GM21529 (cell line): ENCODE measurements around the gene PTS.

Experiments used
- ATAC-seq: cut with Tn5 transposase; IDR thresholded peaks from one replicate; pipeline ENCODE4 v1.9.1; 2021; ENCODE audit not compliant: unreplicated experiment

PTS gene

GRCh38 chr11:112221274-112221835 is 4.9 kb upstream of the PTS start:
- ATAC-seq = no peak

GRCh38 chr11:112222303-112222702 is 3.9 kb upstream of the PTS start:
- no peak for ATAC-seq

DNA sequence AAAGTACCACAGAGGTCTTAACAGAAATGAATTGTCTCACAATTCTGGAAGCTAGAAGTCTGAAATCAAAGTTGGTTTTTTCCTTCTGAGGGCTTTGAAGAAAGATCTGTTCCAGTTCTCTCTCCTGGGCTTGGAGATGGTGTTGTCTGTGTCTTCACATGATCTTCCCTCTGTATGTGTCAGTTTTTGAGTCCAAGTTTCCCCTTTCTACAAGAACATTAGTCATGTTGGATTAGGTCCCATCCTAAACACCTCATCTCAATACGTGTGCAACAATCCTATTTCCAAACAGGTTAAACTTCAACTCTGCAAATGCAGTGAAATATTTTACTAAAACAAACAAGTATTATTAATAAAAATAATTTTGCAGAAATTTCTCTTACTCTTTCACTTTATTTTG is 3.1 kb upstream of the PTS start:
- no peak for ATAC-seq

- no peak for ATAC-seq
Measured at GRCh38 chr11:112223754-112224532, 2.3 kb upstream of the PTS start.

DNA sequence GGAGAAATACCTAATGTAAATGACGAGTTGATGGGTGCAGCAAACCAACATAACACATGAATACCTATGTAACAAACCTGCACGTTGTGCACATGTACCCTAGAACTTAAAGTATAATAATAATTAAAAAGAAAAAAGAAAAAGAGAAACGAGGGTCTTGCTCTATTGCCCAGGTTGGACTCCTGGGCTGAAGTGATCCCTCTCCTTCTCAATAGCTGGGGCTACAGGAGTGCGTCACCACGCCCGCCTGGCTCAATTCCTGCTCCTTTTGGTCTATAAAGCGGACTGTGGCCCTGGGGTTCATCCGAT is 521 bp upstream of the PTS start:
- ATAC-seq = no peak

- ATAC-seq = peak; percentile 53
Measured at GRCh38 chr11:112226831-112227401, 688 bp downstream of the PTS start.

DNA sequence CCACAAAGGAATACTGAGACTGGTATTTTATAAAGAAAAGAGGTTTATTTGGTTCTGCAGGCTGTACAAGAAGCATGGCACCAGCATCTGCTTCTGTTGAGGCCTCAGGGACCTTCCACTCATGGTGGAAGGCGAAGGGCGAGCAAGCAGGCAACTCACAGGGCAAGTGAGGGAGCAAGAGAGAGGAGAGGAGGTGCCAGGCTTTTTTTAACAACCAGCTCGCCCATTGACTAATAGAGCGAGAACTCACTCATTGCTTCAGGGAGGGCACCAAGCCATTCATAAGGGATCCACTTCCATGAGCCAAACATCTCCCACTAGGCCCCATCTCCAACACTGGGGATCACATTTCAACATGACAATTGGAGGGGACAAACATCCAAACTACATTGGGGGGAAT is 1.2 kb downstream of the PTS start:
- no peak for ATAC-seq

DNA sequence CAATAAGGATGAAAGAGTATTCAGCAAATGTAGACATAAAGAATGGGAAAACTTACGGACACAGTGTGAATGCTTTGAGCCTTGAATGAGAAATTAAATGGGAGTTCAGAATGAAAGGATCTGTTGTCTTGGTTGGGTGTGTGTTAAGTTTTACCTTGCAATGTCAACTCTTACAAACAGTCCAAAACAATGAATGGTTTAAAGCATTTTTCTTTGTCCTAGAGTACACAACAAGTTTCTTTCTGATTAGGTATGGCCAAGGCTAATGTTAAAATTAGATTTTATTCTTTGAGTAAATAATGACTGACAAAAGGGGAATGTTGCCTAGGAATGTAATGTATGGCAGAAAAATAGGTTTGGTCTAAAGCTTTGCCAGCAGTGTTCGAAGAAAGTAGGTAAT is 2.5 kb downstream of the PTS start:
- ATAC-seq = no peak

- ATAC-seq = no peak
Measured at GRCh38 chr11:112229159-112229558, 2.9 kb downstream of the PTS start.

DNA sequence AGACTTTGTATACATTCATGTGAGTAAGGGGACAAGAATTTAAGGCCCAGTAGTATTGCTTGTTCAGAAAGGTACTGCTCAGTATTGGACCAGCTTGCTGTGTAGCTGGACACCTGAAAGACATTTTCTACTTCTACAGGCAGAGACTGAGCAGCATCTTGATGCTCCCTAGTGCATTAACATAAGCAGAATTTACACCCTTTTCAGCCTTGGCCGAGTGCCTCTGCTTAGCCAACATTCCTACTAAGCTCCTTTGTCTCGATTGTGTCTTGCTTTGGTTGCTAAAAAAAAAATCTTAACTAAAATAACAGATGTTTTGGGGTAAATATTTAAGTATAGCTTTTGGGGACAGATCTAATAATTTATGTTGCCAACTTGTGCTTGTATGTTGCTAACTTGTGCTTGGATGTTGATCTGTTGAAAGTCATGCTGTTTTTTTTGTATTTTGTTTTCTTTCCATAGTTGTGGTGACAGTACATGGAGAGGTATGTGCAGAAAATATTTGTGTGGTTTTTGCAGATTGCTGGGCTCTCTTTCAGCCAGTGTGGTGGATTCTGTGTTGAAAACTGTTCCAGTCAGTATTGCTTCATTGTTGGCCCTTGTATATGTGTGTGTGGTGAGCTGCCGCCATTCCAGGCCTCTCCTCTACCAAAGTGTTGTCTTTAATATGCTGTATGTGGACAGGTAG is 3.7 kb downstream of the PTS start:
- no peak for ATAC-seq

DNA sequence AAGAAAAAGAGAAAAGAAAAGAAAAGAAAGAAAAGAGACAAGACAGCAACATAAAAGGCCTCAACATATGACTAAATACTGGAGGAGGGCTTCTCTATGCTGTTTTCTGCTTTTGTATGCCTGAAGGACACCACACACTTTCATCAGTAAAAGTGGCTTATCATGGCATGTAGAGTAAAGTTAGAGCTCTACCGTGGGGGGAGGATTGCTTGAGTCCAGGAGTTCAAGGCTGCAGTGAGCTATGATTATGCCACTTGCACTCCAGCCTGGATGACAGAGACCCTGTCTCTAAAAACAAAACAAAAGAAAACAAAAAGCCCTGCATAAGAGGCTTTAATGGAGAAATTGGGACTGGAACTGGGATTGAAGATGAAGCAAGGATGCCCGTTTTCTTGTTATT is 5.7 kb downstream of the PTS start:
- no peak for ATAC-seq

GRCh38 chr11:112235750-112236390 is 9.6 kb downstream of the PTS start:
- peak; percentile 57 for ATAC-seq

DNA sequence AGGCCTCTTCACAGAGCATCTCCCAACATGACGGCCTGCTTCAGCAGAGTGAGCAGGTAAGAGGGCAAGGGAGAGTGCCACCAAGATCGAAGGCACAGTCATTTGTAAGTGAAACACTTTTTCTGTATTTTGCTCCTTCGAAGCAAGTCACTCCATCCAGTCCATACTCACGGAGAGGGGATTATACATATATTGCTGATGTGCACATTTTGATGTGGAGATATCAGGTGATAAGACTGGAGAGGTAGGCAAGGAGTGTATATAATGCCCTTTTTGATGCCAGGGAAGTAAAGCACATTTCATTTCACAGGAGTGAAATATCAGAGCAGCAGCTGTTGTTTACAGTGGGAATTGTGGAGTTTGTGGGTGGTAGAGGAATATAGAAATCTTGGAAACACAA is 11.2 kb downstream of the PTS start:
- ATAC-seq = no peak

- ATAC-seq = no peak
Measured at GRCh38 chr11:112238041-112238440, 11.8 kb downstream of the PTS start.

GRCh38 chr11:112241486-112241885 is 15.3 kb downstream of the PTS start:
- no peak for ATAC-seq

DNA sequence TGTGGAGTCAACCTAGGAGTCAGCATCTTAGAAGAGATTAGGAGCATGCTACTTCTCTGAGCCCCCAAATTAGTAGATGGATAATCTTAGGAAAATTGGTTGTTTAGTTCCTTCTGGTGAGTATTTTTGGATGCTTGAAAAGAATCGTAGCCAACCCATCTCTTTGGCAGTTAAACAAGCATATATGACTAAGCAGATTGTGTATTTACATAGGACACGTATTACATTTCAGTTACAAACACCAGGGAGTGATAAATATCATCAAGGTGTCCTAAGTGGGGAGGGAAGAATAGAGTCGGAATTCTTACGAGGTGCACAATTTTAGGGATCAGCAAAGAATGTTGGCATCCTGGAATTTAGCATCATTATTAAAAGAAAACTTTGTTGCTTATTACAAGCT is 21.0 kb downstream of the PTS start:
- ATAC-seq = no peak

DNA sequence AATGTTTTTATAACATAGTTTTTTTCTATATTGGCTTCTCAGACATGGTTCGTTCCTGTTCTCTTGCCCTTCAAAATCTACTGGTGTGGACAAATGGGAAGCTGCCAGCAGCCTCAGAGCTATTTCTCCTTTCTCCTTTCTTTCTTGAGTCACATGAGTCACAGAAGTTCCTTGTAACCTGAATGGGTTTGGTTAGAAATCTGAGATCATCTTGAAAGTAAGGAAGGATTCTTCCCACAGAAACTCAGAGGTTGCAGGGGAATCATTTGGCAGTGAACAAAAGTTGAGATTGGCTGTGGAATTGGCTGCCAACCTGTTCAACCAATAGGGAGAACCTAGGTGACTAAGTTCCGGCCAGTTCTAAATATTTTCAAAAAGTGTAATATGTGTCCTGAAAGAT is 22.0 kb downstream of the PTS start:
- ATAC-seq = no peak

DNA sequence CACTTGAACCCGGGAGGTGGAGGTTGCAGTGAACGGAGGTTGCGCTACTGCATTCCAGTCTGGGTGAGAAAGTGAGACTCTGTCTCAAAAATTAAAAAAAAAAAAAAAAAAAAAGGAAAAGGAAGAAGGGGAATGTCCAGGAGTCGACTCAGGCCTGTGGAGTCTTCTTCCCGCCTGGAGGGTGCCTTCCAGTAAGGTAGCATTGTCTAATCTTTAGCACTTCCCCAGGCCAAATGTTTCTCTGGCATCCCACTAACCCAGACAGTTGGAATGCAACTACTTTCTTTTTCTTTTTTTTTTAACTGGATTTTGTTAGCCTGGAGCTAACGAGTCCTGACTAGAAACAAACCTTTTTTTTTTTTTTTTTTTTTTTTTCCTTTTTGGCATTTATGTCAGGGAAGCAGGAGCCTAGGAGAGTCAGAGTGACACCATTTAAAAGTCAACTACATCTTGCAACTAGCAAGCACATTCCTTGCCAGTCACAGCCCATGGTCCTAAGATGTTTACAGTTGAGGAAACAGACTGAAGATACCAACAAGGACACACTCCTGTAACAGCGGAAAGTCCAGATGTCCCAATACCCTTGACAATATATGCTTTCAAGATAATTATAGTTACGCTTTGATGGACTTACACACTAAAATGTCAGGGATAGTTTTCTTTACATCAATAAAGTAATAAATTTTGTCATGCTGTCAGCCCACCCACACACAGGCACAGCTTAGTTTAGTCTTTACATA is 23.8 kb downstream of the PTS start:
- ATAC-seq = no peak

DNA sequence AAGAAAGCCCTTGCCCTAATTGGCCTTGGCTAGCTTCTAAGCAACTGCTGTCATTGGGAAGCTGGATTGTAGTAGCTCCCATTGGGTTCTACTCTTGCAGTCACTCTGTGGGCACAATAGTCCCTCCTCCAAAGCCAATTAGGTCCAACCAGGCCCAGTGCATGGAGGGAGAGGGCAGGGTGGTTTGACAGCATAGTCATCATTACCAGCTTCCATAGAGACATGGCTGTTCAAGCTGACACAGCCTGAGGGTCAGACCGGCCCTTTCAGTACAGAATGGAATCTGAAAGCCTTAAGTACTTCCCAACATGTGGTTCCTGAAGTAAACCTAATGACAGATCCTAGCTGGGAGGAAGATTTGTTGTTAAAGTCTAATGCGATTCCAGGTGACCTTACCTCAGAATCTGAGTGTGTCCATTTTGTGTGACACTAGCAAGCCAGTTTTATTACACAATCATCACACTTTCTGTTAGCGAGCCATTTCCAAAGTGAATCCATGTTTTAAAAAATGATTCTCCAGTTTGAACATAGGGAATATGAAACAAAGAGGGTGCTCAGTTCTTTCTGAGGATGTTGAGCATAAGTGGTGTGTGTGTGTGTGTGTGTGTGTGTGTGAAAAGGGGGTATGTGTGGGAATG is 27.5 kb downstream of the PTS start:
- ATAC-seq = no peak

GRCh38 chr11:112255067-112255720 is 29.0 kb downstream of the PTS start:
- no peak for ATAC-seq
